ENCODE data around the gene ZNF775.

The ZNF775 gene

DNA sequence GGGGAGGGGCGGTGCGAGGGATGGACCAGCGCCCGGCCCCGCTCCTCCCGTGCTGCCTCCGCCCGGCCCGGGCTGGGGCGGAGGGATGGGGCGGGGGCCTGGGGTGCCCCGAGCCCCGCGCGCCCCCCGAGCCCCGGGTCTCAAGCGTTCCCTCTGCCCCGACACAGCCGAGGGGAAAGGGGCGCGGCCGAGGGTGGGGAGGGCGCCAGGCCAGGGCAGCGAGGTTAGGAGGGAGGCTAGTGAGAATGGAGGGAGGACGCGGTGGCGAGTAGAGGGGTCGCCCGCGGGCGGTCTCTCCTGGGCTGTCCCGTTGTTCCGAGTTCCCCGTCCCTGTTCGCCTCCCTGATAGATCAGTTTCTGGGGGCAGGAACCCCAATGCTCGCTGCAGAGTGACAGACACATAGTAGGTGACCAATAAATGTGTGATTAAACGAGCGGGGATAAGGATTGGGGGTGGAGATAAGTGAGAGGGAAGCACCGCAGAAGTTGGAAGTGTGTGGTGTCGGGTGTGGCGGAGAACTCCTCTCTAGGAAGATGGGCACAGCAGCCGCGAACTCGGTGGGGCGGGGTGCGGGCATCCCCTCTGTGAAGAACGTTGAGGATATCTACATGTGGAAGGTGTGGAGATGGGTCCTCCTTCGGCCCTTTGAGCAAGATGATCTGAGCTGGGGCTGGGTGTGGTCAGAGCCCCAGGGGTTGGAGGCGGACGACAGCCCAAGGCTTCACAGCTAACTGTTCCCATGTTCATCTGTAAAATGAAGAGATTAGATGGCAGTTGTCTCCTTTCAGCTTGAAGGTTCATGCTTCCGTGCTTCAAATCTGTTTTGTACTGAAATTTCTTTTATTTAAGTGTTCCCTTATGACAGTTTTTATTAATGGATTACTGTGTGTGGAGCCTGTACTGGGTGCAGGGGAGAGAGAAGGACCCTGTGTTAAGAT is 580 bp downstream of the ZNF775 start:
- Histone ChIP-seq H3K27me3 (ENCODE audit: insufficient read depth, low read length, poor library complexity) (no peaks in the 10 kb centered on the region), H3K27ac (ENCODE audit: low read length) (peak overlapping the region; percentile 58), H3K4me1 (ENCODE audit: insufficient read depth, low read length) (peaks cover 68% of the 10 kb centered on the region), H2AFZ (ENCODE audit: low read depth, low read length) (peak overlapping the region; percentile 56), H3K4me2 (ENCODE audit: insufficient read depth, low read length) (peak overlapping the region; percentile 83), H3K9me3 (ENCODE audit: insufficient read depth, low read length, severe bottlenecking) (no peaks in the 10 kb centered on the region), H3K79me2 (ENCODE audit: insufficient read depth, low read length) (peaks cover 92% of the 10 kb centered on the region), H3K4me3 (ENCODE audit: low read depth in 1 of 2, low read length in 2 of 2) (peak overlapping the region; percentile 69 to 74), H3K9ac (ENCODE audit: low read depth, low read length) (peak overlapping the region; percentile 95), H4K20me1 (ENCODE audit: insufficient read depth, low read length) (peaks cover 22% of the 10 kb centered on the region), H3K36me3 (ENCODE audit: insufficient read depth, low read length) (peaks cover 23% of the 10 kb centered on the region)
- no peak; the same call in 2 of the 3 replicates for ATAC-seq (ENCODE audit: insufficient read depth, low read depth)
- peak; percentile 52 for DNase-seq
- TF ChIP-seq, protein P1, sequence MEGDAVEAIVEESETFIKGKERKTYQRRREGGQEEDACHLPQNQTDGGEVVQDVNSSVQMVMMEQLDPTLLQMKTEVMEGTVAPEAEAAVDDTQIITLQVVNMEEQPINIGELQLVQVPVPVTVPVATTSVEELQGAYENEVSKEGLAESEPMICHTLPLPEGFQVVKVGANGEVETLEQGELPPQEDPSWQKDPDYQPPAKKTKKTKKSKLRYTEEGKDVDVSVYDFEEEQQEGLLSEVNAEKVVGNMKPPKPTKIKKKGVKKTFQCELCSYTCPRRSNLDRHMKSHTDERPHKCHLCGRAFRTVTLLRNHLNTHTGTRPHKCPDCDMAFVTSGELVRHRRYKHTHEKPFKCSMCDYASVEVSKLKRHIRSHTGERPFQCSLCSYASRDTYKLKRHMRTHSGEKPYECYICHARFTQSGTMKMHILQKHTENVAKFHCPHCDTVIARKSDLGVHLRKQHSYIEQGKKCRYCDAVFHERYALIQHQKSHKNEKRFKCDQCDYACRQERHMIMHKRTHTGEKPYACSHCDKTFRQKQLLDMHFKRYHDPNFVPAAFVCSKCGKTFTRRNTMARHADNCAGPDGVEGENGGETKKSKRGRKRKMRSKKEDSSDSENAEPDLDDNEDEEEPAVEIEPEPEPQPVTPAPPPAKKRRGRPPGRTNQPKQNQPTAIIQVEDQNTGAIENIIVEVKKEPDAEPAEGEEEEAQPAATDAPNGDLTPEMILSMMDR (IDR thresholded peaks at IDR 0.05; ENCODE audit: borderline replicate concordance, extremely low read depth, low read length, poor library complexity, severe bottlenecking), result no peak
- no peak for TF ChIP-seq EZH2 (IDR thresholded peaks at IDR 0.05; ENCODE audit: borderline replicate concordance, low read depth, low read length, severe bottlenecking)

DNA sequence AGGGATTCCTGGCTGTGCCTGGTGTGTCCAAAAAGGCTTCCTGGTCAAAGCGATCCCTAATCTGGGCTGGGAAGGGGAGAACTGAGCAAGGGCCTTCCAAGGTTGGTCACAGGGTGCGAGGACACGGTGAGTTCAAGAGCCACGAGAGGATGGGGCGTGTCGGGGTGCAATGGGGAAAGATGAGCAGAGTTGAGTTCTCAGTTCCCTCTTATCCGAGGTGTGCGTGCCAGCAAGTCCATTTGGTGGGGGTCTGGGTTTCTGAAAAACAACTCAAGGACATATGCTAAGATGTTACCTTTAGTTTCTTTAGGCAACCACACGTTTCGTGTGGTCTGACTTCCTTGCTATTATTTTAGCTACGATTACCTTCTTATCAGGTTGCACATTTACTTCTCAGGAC is 1.3 kb downstream of the ZNF775 start:
- peak overlapping the region; percentile 83 for H3K4me2 ChIP-seq (ENCODE audit: insufficient read depth, low read length)
- H3K4me1 ChIP-seq (ENCODE audit: insufficient read depth, low read length), result peaks cover 61% of the 10 kb centered on the region
- no peaks in the 10 kb centered on the region for H3K27me3 ChIP-seq (ENCODE audit: insufficient read depth, low read length, poor library complexity)
- peak overlapping the region; percentile 95 for H3K9ac ChIP-seq (ENCODE audit: low read depth, low read length)
- H3K36me3 ChIP-seq (ENCODE audit: insufficient read depth, low read length), result peaks cover 25% of the 10 kb centered on the region
- TF ChIP-seq, protein P1 (IDR thresholded peaks at IDR 0.05; ENCODE audit: borderline replicate concordance, extremely low read depth, low read length, poor library complexity, severe bottlenecking), result no peak
- TF ChIP-seq EZH2 (IDR thresholded peaks at IDR 0.05; ENCODE audit: borderline replicate concordance, low read depth, low read length, severe bottlenecking), result no peak
- H2AFZ ChIP-seq (ENCODE audit: low read depth, low read length), result no peak overlapping the region
- H3K9me3 ChIP-seq (ENCODE audit: insufficient read depth, low read length, severe bottlenecking), result no peaks in the 10 kb centered on the region
- H4K20me1 ChIP-seq (ENCODE audit: insufficient read depth, low read length), result peaks cover 24% of the 10 kb centered on the region
- no peak for DNase-seq
- peaks cover 94% of the 10 kb centered on the region for H3K79me2 ChIP-seq (ENCODE audit: insufficient read depth, low read length)
- peak overlapping the region in 1 of 2 experiments; percentile 69; a peak in 2 of 4 replicates for H3K4me3 ChIP-seq (ENCODE audit: low read depth in 1 of 2, low read length in 2 of 2)
- no peak for ATAC-seq (ENCODE audit: insufficient read depth, low read depth)
- peak overlapping the region; percentile 58 for H3K27ac ChIP-seq (ENCODE audit: low read length)

DNA sequence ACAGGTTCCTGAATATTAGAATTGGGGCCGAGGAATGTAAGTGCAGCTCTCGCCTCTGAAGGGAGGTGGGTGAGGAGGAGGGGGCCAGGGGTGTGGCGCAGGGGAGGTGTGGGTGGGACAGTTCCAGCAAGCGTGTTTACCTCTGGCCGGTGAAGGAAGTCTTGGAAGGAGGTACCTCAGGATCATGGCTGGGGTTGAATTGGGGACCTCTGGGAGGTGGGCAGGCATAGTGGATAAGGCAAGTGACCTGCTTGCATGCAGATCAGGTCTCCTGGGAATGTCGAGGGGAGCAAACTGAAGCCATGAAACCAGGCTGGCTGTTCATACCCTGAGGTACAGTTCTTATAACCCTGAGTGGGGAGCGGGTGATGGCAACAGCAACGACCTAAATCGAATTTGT is 2.0 kb downstream of the ZNF775 start:
- Histone ChIP-seq H3K4me3 (ENCODE audit: low read depth in 1 of 2, low read length in 2 of 2) (no peak overlapping the region), H3K27ac (ENCODE audit: low read length) (peak overlapping the region; percentile 58; the same call in 1 of the 2 replicates), H3K4me2 (ENCODE audit: insufficient read depth, low read length) (peak overlapping the region; percentile 83; the same call in 1 of the 2 replicates), H3K79me2 (ENCODE audit: insufficient read depth, low read length) (peaks cover 90% of the 10 kb centered on the region), H3K9ac (ENCODE audit: low read depth, low read length) (peak overlapping the region; percentile 95; the same call in 1 of the 2 replicates), H3K36me3 (ENCODE audit: insufficient read depth, low read length) (peaks cover 23% of the 10 kb centered on the region), H3K4me1 (ENCODE audit: insufficient read depth, low read length) (peaks cover 55% of the 10 kb centered on the region), H4K20me1 (ENCODE audit: insufficient read depth, low read length) (peaks cover 24% of the 10 kb centered on the region), H3K9me3 (ENCODE audit: insufficient read depth, low read length, severe bottlenecking) (no peaks in the 10 kb centered on the region), H2AFZ (ENCODE audit: low read depth, low read length) (no peak overlapping the region), H3K27me3 (ENCODE audit: insufficient read depth, low read length, poor library complexity) (no peaks in the 10 kb centered on the region)
- DNase-seq, result no peak
- no peak for TF ChIP-seq EZH2 (IDR thresholded peaks at IDR 0.05; ENCODE audit: borderline replicate concordance, low read depth, low read length, severe bottlenecking)
- TF ChIP-seq, protein P1 (IDR thresholded peaks at IDR 0.05; ENCODE audit: borderline replicate concordance, extremely low read depth, low read length, poor library complexity, severe bottlenecking), result no peak
- ATAC-seq (ENCODE audit: insufficient read depth, low read depth), result no peak

All from DND-41 (cell line).